MCF 10A (cell line): ENCODE data around the gene MACF1. TPM values are rescaled to one million over a fixed set of nuclear protein-coding genes. Genes with fewer than 3 reads are reported as not detected.
A peak's percentile ranks its signal among the peaks of the same experiment; 100 is the strongest.

Source experiments
- BruUV-seq: library from RNA; stranded (reverse); fragments of 400-500 nt; replicated peaks from 2 replicates; lab custom pipeline; 2021; lab: Mats Ljungman, UMichigan
- CTCF ChIA-PET: fragments of 300-600 bp; sonication (Branson Sonifier 250); formaldehyde crosslinking; extraction: SDS; loops from one replicate; lab custom pipeline; 2021; ENCODE audit warnings: antibody characterized with exemption, inconsistent platforms; lab: Yijun Ruan, JAX
- POLR2A ChIA-PET: fragments of 300-600, 350-650 bp; sonication (Branson Sonifier 250); formaldehyde crosslinking; extraction: SDS; loops from one replicate; lab custom pipeline; 2020; ENCODE audit warnings: antibody characterized with exemption, inconsistent platforms; lab: Yijun Ruan, JAX
- DNase-seq: peaks from one replicate; pipeline ENCODE4 v3.0.0-alpha.2; 2018; ENCODE audit not compliant: unreplicated experiment
- H3K27ac Mint-ChIP-seq: one replicate; pipeline ENCODE4 v1.8.0; 2022; ENCODE audit warnings: mild to moderate bottlenecking, low read depth, mixed read lengths; ENCODE audit not compliant: unreplicated experiment
- H3K27me3 Mint-ChIP-seq: one replicate; pipeline ENCODE4 v1.8.0; 2022; ENCODE audit warnings: mixed read lengths; ENCODE audit not compliant: insufficient read depth, unreplicated experiment
- H3K36me3 Mint-ChIP-seq: one replicate; pipeline ENCODE4 v1.8.0; 2022; ENCODE audit warnings: mild to moderate bottlenecking, moderate library complexity, mixed read lengths; ENCODE audit not compliant: insufficient read depth, unreplicated experiment
- H3K4me1 Mint-ChIP-seq: one replicate; pipeline ENCODE4 v1.8.0; 2022; ENCODE audit warnings: mixed read lengths; ENCODE audit not compliant: insufficient read depth, unreplicated experiment
- H3K4me3 Mint-ChIP-seq: one replicate; pipeline ENCODE4 v1.8.0; 2022; ENCODE audit warnings: mild to moderate bottlenecking, moderate library complexity, mixed read lengths; ENCODE audit not compliant: unreplicated experiment
- H3K9me3 Mint-ChIP-seq: one replicate; pipeline ENCODE4 v1.8.0; 2022; ENCODE audit warnings: mixed read lengths; ENCODE audit not compliant: unreplicated experiment
- intact Hi-C: fragments of 100-400 bp; cut with micrococcal nuclease; formaldehyde crosslinking; loops from 2 replicates; pipeline ENCODE4 v1.14.1; 2022
- total RNA-seq: library from RNA; stranded (reverse); gene quantifications from 2 replicates; pipeline ENCODE4 v1.2.3, GENCODE V29; 2022
- TF ChIP-seq, protein P1 (sequence below): fragments of 200-600 bp; IDR thresholded peaks from one replicate; pipeline ENCODE4 v1.8.0; 2022; ENCODE audit warnings: antibody characterized with exemption, mild to moderate bottlenecking; ENCODE audit not compliant: unreplicated experiment

MACF1 gene
- total RNA-seq, 1 experiment from 2014 or later: 188 TPM

GRCh38 chr1:39397487-39397886 is 193.0 kb downstream of the MACF1 start:
- no peak for DNase-seq
- H3K36me3 Mint-ChIP-seq: peaks cover 5% of the 10 kb centered on the region
- intact Hi-C loops: no loop called here
- H3K4me1 Mint-ChIP-seq: peaks cover 54% of the 10 kb centered on the region
- H3K9me3 Mint-ChIP-seq: no peaks in the 10 kb centered on the region
- peak overlapping the region; percentile 83 for H3K27ac Mint-ChIP-seq
- H3K4me3 Mint-ChIP-seq: no peak overlapping the region
- TF ChIP-seq, protein P1, sequence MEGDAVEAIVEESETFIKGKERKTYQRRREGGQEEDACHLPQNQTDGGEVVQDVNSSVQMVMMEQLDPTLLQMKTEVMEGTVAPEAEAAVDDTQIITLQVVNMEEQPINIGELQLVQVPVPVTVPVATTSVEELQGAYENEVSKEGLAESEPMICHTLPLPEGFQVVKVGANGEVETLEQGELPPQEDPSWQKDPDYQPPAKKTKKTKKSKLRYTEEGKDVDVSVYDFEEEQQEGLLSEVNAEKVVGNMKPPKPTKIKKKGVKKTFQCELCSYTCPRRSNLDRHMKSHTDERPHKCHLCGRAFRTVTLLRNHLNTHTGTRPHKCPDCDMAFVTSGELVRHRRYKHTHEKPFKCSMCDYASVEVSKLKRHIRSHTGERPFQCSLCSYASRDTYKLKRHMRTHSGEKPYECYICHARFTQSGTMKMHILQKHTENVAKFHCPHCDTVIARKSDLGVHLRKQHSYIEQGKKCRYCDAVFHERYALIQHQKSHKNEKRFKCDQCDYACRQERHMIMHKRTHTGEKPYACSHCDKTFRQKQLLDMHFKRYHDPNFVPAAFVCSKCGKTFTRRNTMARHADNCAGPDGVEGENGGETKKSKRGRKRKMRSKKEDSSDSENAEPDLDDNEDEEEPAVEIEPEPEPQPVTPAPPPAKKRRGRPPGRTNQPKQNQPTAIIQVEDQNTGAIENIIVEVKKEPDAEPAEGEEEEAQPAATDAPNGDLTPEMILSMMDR: no peak
- no peaks in the 10 kb centered on the region for H3K27me3 Mint-ChIP-seq
- ChIA-PET CTCF (interaction anchor here (0.7 to 3.1 kb wide), 5 partner anchors 10 to 299 kb away, joined by 4 to 23 read pairs (median 6); no protein-coding TSS in a partner anchor), POLR2A (interaction anchor here (2.6 to 4.2 kb wide), 2 partner anchors 10 to 12 kb away, joined by 10 to 71 read pairs; no protein-coding TSS in a partner anchor)
- BruUV-seq: no TSS peak

DNA sequence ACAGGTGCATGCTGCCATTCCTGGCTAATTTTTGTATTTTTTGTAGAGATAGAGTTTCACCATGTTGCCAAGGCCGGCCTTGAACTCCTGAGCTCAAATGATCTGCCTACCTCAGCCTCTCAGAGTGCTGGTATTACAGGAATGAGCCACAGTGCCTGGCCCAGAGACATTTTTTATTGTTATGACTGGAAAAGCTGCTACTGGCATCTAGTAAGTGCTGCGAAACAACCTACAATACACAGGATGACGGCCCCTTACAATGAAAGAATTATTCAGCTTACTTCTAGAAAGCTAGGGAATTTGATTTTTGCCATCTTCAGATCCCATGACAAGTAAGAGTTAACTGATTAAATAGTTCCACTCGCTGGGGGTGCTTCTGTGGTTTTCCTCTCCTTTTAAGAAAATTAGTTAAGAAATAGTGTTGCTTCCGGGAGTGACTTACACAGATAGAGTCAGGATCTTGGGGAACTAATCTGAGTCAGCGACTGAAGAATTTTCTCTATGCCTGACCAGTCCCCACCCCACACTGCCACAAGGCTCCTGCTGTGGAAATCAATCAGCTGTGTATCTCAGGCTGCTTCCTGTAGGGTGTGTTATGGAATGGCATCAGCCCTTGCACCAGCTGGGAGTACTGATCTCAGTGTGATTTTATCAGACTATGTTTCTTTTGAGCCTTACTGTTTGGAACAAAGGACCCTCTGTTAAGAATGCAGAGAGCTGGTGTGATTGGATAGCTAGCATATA is 194.0 kb downstream of the MACF1 start:
- peak; percentile 92 for DNase-seq
- Mint-ChIP-seq H3K27ac (peak overlapping the region; percentile 83), H3K4me3 (peak overlapping the region; percentile 47), H3K4me1 (peaks cover 46% of the 10 kb centered on the region), H3K27me3 (no peaks in the 10 kb centered on the region), H3K9me3 (no peaks in the 10 kb centered on the region), H3K36me3 (peaks cover 5% of the 10 kb centered on the region)
- CTCF ChIA-PET: interaction anchor here (0.5 to 3.1 kb wide), 11 partner anchors 9 to 300 kb away, joined by 3 to 23 read pairs (median 5); no protein-coding TSS in a partner anchor
- TF ChIP-seq, protein P1: no peak
- intact Hi-C loops: no loop called here
- POLR2A ChIA-PET: interaction anchor here (0.6 to 4.2 kb wide), 10 partner anchors 11 to 294 kb away, joined by 3 to 71 read pairs (median 4); no protein-coding TSS in a partner anchor
- BruUV-seq: no TSS peak

DNA sequence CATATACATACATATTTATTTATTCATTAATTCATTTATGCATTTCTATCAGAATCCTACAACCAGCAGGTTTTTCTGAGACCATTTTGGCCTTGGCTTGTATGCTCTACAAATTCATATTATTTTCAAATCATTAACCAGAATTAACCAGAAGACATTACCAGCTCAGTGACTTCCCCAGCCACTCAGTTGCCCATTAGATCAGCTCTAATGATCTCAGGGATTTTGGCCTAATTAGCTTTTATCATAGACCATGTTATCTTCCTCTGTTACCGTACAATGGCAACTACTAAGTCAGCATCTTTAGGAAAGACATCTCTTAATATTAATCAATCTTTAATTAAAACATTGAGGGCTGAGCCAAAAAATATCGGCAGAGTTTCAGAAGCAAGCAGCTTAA is 196.6 kb downstream of the MACF1 start:
- no peak overlapping the region for H3K27ac Mint-ChIP-seq
- CTCF ChIA-PET: interaction anchor here (2.1 kb wide), 1 partner anchor 23 kb away, joined by 6 read pairs; no protein-coding TSS in a partner anchor

More for the DNA sequence above, 196.6 kb downstream of the MACF1 start:
- intact Hi-C loops: no loop called here
- H3K4me1 Mint-ChIP-seq: peaks cover 30% of the 10 kb centered on the region
- no TSS peak for BruUV-seq
- H3K4me3 Mint-ChIP-seq: no peak overlapping the region
- TF ChIP-seq, protein P1: no peak
- DNase-seq: no peak
- no peaks in the 10 kb centered on the region for H3K27me3 Mint-ChIP-seq
- no peaks in the 10 kb centered on the region for H3K9me3 Mint-ChIP-seq
- POLR2A ChIA-PET: interaction anchor here (0.8 to 4.2 kb wide), 4 partner anchors 8 to 209 kb away, joined by 3 to 71 read pairs (median 4); no protein-coding TSS in a partner anchor
- peaks cover 5% of the 10 kb centered on the region for H3K36me3 Mint-ChIP-seq
